HepG2 (cell line): ENCODE results near the gene DNAI4. TPM values are rescaled to one million over a fixed set of nuclear protein-coding genes. Genes with fewer than 3 reads are reported as not detected.

Source experiments
- ARID2 ChIP-seq: sonication (generic); formaldehyde crosslinking; IDR thresholded peaks from 2 replicates; pipeline ENCODE4 v1.8.1; 2022; ENCODE audit warnings: mild to moderate bottlenecking, missing genetic modification reagents, borderline replicate concordance
- HIVEP1 ChIP-seq: sonication (generic); formaldehyde crosslinking; IDR thresholded peaks from 2 replicates; pipeline ENCODE4 v1.4.0; 2020; ENCODE audit warnings: mild to moderate bottlenecking, missing genetic modification reagents
- JDP2 ChIP-seq: sonication (generic); formaldehyde crosslinking; IDR thresholded peaks from 2 replicates; pipeline ENCODE4 v1.8.1; 2022; ENCODE audit warnings: missing genetic modification reagents, borderline replicate concordance
- KDM2A ChIP-seq: sonication (generic); formaldehyde crosslinking; IDR thresholded peaks from 2 replicates; pipeline ENCODE4 v1.4.0; 2020; ENCODE audit warnings: low read depth, missing genetic modification reagents, borderline replicate concordance
- KLF15 ChIP-seq: sonication (generic); formaldehyde crosslinking; IDR thresholded peaks from 2 replicates; pipeline ENCODE4 v1.8.1; 2023; ENCODE audit warnings: borderline replicate concordance, mild to moderate bottlenecking, inconsistent platforms, missing genetic modification reagents, mixed read lengths
- NR2F2 ChIP-seq: IDR thresholded peaks from 2 replicates; pipeline ENCODE4 v1.6.1; 2012; ENCODE audit warnings: low read depth, inconsistent platforms, borderline replicate concordance
- SNRNP70 ChIP-seq: fragments of 200-400 bp; formaldehyde crosslinking; IDR thresholded peaks from 2 replicates; pipeline ENCODE4 v1.6.1; 2017; ENCODE audit warnings: mild to moderate bottlenecking, low read depth, low read length, moderate library complexity
- STAG1 ChIP-seq: sonication (generic); formaldehyde crosslinking; IDR thresholded peaks from 2 replicates; pipeline ENCODE4 v1.4.0; 2020; ENCODE audit warnings: missing genetic modification reagents
- TBL1XR1 ChIP-seq: fragments of 150-350 bp; IDR thresholded peaks from 2 replicates; pipeline ENCODE4 v1.6.1; 2014; ENCODE audit warnings: borderline replicate concordance, low read length; ENCODE audit not compliant: partially characterized antibody
- TEAD2 ChIP-seq: sonication (generic); formaldehyde crosslinking; IDR thresholded peaks from 2 replicates; pipeline ENCODE4 v1.9.0; 2021; ENCODE audit warnings: missing genetic modification reagents
- THAP7 ChIP-seq: sonication (generic); formaldehyde crosslinking; IDR thresholded peaks from 2 replicates; pipeline ENCODE4 v1.8.1; 2023; ENCODE audit warnings: mild to moderate bottlenecking, missing genetic modification reagents
- ZBTB7B ChIP-seq: sonication (generic); formaldehyde crosslinking; IDR thresholded peaks from 2 replicates; pipeline ENCODE4 v1.4.0; 2020; ENCODE audit warnings: missing genetic modification reagents
- polyA plus RNA-seq, 8 experiments: library from polyadenylated mRNA; depleted of rRNA in 3 of 8; stranded (reverse) in 7 of 8; unstranded in 1 of 8; fragments of >200 nt; fragmentation: Illumina TruSeq in 4 of 8; extraction: Trizol in 4 of 8; gene quantifications; 2 replicates each; pipeline versions ENCODE4 v1.2.1 to v1.2.3, GENCODE V29; 2011 to 2016; ENCODE audit warnings: low read depth in 4 of 8, missing spikeins in 1 of 8, mixed read lengths in 1 of 8; ENCODE audit not compliant: insufficient read depth in 1 of 8
- total RNA-seq, 5 experiments: library from RNA; depleted of rRNA; stranded (reverse); fragments of >200 nt; fragmentation: Illumina TruSeq; extraction: Trizol; gene quantifications; 2 replicates each; pipeline ENCODE4 v1.2.3, GENCODE V29; 2016; ENCODE audit warnings: low read depth in 1 of 5
- TF ChIP-seq, protein P1 (sequence below): sonication (generic); formaldehyde crosslinking; IDR thresholded peaks from 2 replicates; pipeline ENCODE4 v1.9.0; 2021; ENCODE audit warnings: mild to moderate bottlenecking, missing genetic modification reagents
- TF ChIP-seq, protein P2 (sequence below): sonication (generic); formaldehyde crosslinking; IDR thresholded peaks from 2 replicates; pipeline ENCODE4 v1.4.0; 2020; ENCODE audit warnings: mild to moderate bottlenecking, missing genetic modification reagents
- TF ChIP-seq, protein P3 (sequence below): sonication (generic); formaldehyde crosslinking; IDR thresholded peaks from 2 replicates; pipeline ENCODE4 v1.5.0; 2020; ENCODE audit warnings: missing genetic modification reagents
- TF ChIP-seq, protein P4 (sequence below): sonication (generic); formaldehyde crosslinking; IDR thresholded peaks from 2 replicates; pipeline ENCODE4 v1.8.0; 2022; ENCODE audit warnings: mild to moderate bottlenecking, missing genetic modification reagents, moderate library complexity

DNAI4 gene
- total and polyA plus RNA-seq, 2 of the 13 experiments (the other 11 are each of a cell fraction or from before 2014, with no cell fraction given) = 0.04 to 0.08 TPM

DNA sequence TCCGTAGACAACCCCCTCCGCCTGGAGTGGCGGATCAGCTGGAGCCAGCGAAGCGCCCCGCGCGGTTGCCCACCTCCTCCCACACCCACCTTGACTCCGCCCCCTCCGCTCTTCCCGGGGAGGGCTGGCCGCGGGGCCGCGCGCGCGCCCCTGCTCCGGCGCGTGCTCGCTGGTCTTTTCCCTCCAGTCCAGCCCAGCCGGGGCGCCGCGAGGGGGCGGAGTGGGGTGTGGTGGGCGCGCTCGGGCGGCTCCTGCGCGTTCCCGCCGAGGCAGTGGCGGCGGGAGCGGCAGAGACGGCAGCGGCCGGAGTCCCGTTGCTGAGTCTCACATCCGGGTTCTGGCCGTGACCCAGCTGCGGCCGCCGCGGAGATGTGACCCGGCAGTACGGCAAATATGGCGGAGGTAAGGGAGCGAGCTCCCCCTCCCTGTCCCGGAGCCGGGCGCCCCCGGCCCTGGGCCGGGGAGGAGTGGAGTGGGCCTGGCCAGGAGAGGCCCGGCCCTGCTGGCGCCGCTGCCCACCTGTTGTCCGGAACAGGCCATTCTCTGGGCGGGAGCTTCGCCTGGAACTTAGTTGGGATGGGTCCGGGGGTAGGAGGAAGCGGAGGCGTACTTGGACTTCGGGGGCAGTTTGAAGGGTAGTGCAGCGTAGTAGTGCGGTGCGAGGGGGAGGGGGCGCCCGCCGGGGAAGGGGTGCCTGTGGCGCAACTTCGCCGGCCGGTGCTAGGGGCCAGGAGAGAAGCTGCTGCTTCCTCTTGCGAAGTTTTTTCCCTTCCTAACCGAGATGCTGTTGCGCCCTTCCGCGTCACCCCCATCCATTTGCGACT, 5.6 kb upstream of the DNAI4 start (continued):
- TF ChIP-seq, protein P1, sequence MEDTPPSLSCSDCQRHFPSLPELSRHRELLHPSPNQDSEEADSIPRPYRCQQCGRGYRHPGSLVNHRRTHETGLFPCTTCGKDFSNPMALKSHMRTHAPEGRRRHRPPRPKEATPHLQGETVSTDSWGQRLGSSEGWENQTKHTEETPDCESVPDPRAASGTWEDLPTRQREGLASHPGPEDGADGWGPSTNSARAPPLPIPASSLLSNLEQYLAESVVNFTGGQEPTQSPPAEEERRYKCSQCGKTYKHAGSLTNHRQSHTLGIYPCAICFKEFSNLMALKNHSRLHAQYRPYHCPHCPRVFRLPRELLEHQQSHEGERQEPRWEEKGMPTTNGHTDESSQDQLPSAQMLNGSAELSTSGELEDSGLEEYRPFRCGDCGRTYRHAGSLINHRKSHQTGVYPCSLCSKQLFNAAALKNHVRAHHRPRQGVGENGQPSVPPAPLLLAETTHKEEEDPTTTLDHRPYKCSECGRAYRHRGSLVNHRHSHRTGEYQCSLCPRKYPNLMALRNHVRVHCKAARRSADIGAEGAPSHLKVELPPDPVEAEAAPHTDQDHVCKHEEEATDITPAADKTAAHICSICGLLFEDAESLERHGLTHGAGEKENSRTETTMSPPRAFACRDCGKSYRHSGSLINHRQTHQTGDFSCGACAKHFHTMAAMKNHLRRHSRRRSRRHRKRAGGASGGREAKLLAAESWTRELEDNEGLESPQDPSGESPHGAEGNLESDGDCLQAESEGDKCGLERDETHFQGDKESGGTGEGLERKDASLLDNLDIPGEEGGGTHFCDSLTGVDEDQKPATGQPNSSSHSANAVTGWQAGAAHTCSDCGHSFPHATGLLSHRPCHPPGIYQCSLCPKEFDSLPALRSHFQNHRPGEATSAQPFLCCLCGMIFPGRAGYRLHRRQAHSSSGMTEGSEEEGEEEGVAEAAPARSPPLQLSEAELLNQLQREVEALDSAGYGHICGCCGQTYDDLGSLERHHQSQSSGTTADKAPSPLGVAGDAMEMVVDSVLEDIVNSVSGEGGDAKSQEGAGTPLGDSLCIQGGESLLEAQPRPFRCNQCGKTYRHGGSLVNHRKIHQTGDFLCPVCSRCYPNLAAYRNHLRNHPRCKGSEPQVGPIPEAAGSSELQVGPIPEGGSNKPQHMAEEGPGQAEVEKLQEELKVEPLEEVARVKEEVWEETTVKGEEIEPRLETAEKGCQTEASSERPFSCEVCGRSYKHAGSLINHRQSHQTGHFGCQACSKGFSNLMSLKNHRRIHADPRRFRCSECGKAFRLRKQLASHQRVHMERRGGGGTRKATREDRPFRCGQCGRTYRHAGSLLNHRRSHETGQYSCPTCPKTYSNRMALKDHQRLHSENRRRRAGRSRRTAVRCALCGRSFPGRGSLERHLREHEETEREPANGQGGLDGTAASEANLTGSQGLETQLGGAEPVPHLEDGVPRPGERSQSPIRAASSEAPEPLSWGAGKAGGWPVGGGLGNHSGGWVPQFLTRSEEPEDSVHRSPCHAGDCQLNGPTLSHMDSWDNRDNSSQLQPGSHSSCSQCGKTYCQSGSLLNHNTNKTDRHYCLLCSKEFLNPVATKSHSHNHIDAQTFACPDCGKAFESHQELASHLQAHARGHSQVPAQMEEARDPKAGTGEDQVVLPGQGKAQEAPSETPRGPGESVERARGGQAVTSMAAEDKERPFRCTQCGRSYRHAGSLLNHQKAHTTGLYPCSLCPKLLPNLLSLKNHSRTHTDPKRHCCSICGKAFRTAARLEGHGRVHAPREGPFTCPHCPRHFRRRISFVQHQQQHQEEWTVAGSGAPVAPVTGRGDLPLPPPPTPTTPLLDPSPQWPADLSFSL (CRISPR knock-in tag) = no peak
- TF ChIP-seq SNRNP70 (no peak), STAG1 (CRISPR knock-in tag) (no peak), KLF15 (no peak), TEAD2 (no peak), THAP7 (CRISPR knock-in tag) (no peak), ARID2 (CRISPR knock-in tag) (0 out of 2 replicates have a peak, but pooled peaks have one; percentile 58), JDP2 (CRISPR knock-in tag) (no peak), KDM2A (CRISPR knock-in tag) (peak; percentile 77; the same call in 1 of the 2 replicates), ZBTB7B (CRISPR knock-in tag) (0 out of 2 replicates have a peak, but pooled peaks have one; percentile 22), HIVEP1 (no peak; the same call in 1 of the 2 replicates), TBL1XR1 (no peak), NR2F2 (no peak; the same call in 1 of the 2 replicates)
- TF ChIP-seq, protein P2, sequence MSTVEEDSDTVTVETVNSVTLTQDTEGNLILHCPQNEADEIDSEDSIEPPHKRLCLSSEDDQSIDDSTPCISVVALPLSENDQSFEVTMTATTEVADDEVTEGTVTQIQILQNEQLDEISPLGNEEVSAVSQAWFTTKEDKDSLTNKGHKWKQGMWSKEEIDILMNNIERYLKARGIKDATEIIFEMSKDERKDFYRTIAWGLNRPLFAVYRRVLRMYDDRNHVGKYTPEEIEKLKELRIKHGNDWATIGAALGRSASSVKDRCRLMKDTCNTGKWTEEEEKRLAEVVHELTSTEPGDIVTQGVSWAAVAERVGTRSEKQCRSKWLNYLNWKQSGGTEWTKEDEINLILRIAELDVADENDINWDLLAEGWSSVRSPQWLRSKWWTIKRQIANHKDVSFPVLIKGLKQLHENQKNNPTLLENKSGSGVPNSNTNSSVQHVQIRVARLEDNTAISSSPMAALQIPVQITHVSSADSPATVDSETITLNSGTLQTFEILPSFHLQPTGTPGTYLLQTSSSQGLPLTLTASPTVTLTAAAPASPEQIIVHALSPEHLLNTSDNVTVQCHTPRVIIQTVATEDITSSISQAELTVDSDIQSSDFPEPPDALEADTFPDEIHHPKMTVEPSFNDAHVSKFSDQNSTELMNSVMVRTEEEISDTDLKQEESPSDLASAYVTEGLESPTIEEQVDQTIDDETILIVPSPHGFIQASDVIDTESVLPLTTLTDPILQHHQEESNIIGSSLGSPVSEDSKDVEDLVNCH (CRISPR knock-in tag) = peak; percentile 98; the same call in 1 of the 2 replicates
- TF ChIP-seq, protein P3, sequence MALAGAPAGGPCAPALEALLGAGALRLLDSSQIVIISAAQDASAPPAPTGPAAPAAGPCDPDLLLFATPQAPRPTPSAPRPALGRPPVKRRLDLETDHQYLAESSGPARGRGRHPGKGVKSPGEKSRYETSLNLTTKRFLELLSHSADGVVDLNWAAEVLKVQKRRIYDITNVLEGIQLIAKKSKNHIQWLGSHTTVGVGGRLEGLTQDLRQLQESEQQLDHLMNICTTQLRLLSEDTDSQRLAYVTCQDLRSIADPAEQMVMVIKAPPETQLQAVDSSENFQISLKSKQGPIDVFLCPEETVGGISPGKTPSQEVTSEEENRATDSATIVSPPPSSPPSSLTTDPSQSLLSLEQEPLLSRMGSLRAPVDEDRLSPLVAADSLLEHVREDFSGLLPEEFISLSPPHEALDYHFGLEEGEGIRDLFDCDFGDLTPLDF (CRISPR knock-in tag) = no peak
- TF ChIP-seq, protein P4, sequence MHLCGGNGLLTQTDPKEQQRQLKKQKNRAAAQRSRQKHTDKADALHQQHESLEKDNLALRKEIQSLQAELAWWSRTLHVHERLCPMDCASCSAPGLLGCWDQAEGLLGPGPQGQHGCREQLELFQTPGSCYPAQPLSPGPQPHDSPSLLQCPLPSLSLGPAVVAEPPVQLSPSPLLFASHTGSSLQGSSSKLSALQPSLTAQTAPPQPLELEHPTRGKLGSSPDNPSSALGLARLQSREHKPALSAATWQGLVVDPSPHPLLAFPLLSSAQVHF (CRISPR knock-in tag) = no peak
